NCI-H2107 treated with DMSO at 0.1 percent for 48 hours (cell line): ENCODE data around the gene CEBPZ.
A peak's percentile ranks its signal among the peaks of the same experiment; 100 is the strongest.
"Not testable (repeated sequence)": the region's sequence is repeated elsewhere in the genome, so short reads cannot be mapped to it uniquely, and the experiment has no call there.

ENCODE experiments used
- DNase-seq: peaks from one replicate; lab custom pipeline; 2025; ENCODE audit not compliant: unreplicated experiment; lab: John Stamatoyannopoulos, UW

The CEBPZ gene

DNA sequence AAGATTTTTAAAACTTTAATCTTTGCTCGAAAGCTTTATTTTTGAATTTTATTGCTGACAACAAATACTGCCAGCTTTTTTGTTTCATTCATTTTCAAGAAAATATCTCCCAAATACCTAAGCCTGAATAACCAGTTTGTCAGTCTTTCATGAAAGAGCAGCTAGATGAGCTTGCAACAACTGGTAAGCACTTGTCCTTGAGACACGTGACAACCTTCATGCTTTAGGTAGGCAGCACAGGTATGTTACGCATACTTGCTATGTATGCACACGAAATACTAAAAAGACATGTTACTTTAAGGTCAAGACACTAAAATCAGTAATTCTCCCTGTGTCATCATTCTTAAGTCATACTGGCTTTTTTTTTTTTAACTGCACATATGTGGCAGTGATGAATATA, 12.3 kb downstream of the CEBPZ start:
- no peak for DNase-seq

DNA sequence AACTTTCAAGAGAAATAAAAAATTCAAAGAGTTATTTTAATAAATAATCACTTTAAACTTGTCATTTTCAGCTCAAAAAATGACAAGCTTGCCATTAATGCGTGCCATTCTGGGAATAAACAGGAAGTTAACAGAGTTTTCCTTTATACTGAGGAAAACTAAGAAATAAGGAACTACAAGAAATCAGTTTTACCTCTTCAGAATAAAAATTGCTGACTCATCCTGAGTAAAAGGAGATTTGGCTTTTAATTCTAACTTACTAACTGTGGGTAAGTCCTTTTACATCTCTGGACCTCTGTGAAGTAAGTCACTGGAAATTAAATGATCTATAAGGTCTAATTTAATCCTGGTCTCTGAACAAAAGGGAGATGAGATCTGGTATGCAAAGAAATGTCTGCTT, 16.1 kb downstream of the CEBPZ start:
- no peak for DNase-seq

DNA sequence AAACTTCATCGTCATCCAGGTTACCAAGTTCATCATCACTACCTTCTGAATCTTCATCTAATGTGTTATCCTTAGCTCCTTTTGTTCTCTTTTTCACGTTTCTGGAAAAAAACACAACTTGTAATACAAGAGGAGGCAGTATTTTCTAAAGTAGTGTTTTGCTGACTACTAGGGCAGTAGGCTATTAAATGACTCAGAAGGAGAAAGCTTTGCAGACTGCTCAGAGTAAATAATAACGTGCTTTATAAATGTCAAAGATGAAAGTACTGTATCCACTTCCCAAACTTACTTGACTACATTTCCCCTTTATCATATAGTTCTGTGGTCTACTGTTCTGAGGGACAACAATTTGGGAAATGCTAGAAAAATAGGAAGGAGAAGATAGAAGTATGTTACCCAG, 19.5 kb downstream of the CEBPZ start:
- no peak for DNase-seq

DNA sequence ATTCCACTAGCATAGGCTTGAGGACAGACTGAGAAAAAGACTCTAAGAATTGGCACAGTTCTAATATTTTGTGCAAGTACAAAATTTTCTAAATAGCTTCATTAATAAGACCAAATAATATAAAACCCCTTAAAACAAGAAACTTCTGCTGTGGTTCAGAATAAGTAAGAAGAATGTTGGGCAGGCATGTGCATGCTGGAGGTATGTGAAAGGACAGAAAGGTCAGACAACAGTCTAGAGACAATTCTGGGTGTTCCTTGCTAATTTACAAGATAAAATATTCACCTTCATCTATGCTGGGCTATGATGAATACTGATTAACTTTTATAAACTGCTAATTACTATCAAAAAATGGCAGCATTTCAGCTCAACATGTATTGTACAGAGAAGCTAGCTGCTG, 20.2 kb downstream of the CEBPZ start:
- DNase-seq, result no peak

DNA sequence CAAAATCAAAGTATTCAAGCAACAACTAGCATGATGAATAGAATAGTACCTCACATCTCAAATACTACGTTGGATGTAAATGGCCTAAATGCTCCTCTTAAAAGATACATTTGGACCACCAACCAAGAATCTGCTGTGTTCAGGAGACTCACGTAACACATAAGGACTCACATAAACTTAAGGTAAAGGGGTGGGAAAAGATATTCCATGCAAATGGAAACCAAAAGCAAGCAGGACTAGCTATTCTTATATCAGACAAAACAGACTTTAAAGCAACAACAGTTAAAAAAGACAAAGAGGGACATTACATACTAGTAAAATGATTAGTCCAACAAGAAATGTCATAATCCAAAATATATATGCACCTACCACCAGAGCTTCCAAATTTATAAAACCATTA, 24.6 kb downstream of the CEBPZ start:
- DNase-seq, result not testable (repeated sequence)

DNA sequence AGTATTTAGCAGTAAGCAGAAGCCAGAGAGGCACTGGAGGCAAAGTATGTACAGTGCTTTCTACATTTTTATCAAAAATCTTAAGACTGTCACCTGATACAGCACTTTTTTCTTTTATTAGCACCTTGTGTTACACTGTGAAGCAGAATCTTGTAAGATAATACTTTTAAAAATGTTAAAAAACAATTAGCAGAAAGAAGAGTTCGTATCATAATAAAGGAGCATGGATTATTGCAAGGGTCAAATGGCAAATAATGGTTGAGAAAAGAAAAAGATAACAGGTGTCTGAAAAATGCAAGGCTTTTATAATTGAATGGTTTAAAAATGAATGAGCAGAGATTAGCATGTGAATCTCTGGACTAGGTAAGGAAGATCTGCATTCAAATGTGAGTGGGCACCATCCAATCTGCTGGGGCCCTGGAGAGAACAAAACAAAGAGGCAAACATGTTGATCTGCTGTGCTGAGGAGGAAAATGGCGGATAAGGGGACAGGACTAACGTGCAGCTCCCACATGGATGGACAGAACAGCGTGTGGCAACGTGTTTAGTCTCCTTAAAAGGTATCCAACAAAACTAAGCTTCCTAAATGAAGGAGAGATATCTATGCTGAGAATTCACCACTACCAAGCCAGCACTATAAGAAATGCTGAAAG, 25.6 kb downstream of the CEBPZ start:
- no peak for DNase-seq

DNA sequence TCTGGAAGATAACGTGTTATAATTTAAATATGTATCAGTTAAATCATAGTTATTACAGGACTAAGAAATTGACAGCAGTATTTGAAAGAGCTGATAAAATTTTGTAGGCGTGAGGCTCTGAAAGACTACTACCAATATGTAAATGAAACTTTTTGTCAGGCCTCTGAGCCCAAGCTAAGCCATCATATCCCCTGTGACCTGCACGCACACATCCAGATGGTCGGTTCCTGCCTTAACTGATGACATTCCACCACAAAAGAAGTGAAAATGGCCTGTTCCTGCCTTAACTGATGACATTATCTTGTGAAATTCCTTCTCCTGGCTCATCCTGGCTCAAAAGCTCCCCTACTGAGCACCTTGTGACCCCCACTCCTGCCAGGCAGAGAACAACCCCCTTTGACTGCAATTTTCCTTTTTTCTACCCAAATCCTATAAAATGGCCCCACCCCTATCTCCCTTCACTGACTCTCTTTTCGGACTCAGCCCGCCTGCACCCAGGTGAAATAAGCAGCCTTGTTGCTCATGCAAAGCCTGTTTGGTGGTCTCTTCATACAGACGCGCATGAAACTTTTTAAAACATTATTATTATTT, 26.2 kb downstream of the CEBPZ start:
- not testable (repeated sequence) for DNase-seq

DNA sequence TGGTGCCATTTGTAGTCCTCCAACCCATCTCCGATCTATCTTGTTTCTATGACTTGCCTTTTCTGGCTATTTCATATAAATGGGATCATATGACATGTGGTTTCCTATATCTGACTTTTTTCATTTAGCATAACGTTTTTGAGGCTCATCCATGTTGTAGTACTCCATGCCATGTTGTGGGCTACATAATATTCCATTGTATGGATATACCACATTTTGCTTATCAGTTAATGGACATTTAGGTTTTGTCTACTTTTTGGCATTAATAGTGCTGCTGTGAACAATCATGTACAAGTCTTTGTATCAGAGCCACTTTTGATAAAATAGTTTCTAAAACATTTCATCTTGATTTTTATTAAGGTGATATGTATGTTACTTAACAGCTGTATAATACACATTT, 27.7 kb downstream of the CEBPZ start:
- no peak for DNase-seq

DNA sequence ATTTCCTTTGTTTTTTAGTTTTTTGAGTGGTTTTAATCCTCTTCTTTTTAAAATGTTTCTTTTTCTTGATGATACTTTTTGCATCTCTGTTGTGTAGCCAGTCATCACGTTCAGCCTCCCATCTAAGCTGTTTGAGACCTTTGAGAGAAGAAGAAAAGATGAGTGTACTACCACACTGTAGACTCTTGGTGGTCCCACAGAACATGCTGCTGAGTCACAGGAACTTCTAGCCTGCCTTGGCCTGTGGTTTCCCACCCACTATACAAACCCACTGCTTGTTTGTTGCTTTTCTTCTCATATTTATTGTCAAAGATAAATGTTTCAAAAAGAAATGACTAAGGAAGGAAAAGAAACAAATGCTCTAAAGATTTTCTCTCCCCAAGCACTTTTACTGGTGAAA, 29.6 kb downstream of the CEBPZ start:
- no peak for DNase-seq

DNA sequence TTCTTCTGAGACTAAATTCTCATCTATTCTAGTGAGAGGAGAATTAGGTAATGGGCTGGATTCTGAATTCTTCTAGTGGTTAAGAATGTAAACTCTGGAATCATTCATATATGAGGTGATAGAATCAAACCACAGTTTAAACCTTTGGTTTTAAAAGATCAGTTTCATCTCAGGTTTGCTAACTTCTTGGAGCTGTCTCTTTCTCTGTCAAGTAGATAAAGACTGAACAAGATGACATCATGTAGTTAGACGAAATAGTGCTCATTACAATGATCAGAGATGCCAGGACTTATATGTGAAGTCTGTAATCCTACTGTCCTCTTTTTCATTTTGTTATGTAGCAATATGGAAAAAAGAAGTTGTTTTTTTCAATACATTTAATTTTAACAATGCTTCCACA, 30.2 kb downstream of the CEBPZ start:
- no peak for DNase-seq

DNA sequence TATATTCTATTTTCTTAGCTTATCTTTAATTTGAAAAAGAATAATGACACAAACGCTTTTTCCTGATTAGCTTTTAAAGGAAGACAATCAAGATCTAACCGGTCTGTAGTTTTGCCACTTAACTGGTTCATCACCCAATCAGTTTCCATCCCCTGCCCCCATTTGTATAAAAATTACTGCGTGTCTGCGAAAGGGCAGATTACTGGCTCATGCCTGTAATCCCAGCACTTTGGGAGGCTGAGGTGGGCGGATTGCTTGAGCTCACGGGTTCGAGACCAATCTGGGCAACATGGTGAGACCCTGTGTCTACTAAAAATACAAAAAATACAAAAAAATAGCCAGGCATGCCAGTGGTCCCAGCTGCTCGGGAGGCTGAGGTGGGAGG, 32.7 kb downstream of the CEBPZ start:
- DNase-seq, result no peak

DNA sequence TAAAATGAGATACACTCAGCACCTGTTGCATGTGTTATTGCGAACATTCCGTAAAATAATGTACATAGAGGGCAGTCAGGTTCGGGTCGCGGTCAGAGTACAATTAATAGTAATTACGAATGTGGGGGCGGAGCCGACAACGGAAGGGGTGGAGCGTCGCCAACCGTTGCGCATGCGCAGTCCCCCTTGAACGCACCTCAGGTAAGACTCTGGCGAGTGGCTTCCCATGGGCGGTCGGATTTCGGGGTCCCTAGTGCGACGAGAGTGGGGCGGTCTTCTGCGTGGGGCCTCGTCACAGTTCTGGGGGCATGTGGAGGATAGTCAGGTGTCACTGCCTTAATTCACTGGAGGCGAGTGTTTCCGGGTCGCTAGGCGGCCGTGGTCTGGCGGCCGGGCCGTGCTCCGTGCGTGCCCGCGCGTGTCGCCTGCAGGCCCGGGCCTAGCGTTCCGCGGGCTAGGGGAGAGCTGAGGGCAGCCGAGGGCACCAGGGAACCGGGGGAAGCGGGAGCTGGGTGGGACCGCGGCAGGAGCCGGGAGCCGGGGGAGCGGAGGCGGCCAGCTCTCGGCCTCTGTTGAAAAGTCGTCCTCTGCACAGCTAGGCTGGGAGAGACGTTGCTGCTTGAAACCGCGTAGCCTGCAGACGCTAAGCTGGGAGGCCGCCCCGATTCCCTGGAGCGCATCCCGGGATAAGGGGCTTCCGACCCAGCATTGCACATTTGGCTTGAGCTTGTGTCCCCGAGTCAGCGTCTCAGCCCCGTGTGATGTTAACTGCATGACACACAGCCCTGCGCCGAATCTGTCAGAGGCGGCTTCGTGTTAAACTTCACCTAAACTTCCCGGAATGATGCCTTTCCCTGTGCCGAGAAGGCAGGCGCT, 34.8 kb downstream of the CEBPZ start, which contains the start of gene CEBPZOS:
Gene CEBPZOS, plus strand, starts transcription at position 177 of the 876 bp plus-strand sequence. CDS start 3,209 bp downstream, outside the sequence.
- DNase-seq, result peak; percentile 44

DNA sequence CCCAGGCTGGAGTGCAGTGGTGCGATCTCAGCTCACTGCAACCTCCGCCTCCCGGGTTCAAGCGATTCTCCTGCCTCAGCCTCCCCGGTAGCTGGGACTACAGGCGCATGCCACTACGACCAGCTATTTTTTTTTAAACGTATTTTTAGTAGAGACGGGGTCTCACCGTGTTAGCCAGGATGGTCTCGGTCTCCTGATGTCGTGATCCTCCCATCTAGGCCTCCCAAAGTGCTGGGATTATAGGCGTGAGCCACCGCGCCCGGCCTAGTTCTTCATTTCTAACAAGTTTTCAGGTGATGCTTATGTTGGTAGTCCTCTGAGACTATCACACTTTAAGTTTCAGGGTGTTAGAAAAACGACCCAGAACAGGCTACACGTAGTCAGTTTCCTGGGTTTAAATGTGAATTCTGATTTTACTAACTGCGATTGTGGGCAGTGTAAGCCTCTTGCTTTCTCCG, 35.5 kb downstream of the CEBPZ start:
- not testable (repeated sequence) for DNase-seq

DNA sequence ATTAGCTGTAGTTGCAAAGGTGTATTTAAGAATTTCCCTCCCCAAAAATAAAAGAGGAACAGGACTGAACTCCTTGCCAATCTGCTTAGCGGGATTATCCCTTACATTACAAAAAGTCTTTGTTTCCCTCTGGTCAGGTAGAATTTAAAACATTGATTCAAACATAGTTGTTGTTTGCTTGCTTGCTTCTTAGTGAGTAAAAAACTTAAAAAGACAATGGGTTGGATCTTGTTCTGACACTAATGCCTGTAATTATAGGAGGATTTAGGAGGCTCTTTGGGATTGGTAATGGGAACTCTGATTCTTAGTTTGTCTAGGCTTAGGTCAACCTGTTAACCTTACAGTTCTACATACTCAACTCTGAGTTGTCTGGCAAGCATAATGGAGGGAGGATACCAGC, 38.8 kb downstream of the CEBPZ start:
- DNase-seq, result no peak

DNA sequence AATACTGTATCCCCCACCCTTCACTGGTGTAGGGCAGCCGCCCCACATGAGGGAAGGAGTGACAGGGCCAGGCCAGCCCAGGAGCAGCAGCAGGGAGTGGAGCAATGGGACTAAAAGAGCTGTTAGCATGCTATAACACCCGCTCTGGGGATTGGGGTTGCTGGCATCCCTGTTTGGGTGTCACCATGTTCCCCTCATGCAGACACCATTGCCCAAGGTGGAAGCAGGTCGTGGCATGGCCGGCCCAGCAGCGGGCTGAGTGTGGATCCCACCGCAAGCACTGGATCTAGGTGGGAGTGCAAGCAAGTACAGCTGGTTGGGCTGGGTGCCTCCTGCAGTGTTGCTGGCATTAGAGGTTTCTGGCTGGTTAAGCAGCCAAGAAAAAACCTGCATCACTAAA, 39.6 kb downstream of the CEBPZ start:
- DNase-seq, result no peak

DNA sequence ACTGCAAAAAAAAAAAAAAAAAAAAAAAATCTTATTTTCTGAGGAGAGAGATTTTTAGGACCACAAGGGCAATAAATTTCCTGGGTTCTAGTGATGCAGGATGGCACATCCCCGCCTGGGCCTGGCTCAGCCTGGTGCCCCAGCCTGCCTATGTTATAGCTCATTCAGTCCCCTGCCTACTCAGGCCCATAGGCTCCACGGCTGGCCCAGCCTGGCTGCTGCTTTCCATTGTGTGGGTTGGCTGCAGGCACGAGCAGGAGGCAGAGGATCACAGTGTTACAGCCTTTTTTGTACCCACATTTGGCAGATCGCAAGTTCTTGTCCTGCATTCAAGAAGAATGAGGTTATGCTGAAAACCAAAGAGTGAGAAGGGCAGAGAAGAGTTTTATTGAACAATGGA, 40.1 kb downstream of the CEBPZ start:
- no peak for DNase-seq

DNA sequence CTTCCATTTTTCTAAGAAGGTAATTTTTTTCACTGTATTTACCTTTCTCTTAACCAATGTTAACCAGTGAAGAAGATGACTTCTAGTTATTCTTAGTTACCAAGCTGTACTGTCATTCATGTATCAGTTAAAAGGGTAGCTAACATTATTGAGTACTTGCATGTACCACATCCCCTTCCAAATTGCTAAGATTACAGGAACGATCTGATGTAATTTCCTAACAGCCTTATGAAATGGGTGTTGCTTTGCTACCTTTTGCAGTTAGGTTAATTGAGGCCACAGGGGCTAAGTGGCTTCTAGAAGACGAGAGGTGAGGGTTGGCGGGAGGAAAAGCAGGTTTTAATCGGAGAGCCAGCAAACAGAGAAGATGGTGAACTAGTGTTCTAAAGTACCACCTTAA, 41.1 kb downstream of the CEBPZ start:
- DNase-seq, result no peak

DNA sequence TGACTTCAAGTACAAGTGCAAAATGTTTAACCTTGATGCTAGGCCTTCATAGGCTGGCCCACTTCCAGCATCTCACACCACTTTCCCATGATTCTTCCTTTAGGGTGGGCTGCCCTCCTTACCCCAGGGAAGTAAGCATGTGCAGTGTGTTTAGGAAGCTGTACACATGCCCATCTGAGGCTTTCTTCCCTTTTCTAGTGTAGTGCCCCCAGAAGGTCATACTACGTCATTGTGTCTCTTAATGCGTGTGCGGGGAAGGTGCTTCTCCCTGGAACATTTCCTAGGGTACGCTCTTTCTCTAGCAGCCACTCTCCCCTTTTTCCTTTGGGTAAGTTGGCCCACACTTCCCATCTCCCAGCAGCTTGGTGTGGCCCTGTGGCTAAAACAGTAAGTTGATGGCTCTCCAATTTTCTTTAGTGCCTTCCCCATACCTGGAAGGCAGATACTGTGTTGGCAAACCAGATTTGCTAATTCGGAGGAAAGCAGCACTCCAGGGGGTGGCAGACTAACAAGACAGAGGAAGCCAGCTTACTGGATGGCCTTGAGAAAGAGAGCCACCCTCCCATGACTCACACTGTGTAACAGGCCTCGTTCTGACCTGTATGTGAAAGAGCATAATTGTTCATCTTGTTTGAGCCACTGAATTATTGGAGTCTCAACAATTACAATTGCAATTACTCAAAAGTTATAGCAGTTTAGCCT, 41.8 kb downstream of the CEBPZ start:
- no peak for DNase-seq

DNA sequence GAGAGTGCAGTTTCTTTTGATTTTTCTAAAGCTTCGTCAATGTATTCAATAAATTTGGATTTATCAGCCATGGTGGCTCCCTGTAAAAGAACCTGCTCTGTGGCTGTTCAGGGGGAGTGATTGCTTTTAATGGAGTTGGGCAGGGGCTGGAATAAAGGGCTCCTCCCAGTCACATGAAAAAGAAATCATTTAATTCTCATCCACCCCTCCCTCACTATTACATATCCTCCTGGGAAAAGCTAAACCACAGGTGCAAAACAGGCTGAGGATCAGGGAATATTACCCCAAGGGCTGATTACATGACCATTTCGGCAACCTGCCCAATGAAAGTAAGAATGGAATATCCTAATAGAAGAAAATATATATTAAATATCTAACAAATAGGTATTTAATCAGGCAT, 42.8 kb downstream of the CEBPZ start, which contains the start of gene SULT6B1:
Gene SULT6B1, minus strand, starts transcription at position 101 of the 400 bp plus-strand sequence. Its CDS starts 30 bp downstream, at position 71.
- no peak for DNase-seq

DNA sequence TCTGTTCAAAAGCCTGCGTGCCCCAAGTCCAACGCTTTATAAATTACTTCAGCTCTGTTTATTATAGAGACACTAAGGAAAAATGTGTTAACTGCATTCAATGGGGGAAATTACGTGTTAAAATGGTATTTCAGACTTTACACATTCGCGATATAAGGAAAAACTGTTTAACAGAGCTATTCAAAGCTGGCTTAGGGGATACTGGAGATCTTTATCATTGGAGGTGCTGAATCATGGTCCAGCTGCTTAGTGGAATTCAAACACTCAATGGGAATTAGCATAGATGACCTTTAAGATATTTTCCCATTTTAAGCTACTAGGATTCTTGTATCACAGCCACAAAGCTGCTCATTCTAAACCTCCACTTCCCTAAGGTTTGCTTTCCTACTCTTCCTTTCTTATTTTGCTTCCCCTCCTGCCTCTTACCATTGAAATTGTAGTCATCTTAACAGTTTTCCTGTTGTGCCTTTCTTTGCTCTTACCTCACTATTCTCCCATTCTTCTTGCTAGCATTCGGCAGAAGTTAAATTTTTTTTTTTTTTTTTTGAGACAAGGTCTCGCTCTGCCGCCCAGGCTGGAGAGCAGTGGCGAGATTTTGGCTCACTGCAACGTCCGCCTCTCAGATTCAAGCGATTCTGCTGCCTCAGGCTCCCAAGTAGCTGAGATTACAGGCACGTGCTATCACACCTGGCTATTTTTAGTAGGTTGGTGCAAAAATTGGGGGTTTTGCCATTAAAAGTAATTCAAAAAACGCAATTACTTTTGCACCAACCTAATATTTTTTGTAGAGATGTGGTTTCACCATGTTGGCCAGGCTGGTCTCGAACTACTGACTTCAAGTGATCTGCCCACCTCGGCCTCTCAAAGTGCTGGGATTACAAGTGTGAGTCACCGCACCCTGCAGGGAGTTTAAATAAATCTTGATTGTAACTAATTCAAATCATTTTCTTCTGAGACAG, 49.4 kb downstream of the CEBPZ start:
- no peak for DNase-seq
